Skeletal muscle tissue (tissue), 4 donors: ENCODE results near the gene SHISA8. TPM values are rescaled to one million over a fixed set of nuclear protein-coding genes. Genes with fewer than 3 reads are reported as not detected.
A peak's percentile ranks its signal among the peaks of the same experiment; 100 is the strongest.

ENCODE experiments used
- H3K27ac ChIP-seq: one replicate; pipeline ENCODE4 v1.7.0; 2013; ENCODE audit warnings: mild to moderate bottlenecking, low read depth, low read length, inconsistent platforms
- H3K27me3 ChIP-seq, 3 donors: one replicate each; pipeline ENCODE4 v1.7.0; 2013; ENCODE audit warnings: low read length in 3 of 3; ENCODE audit not compliant: control insufficient read depth in 3 of 3, insufficient read depth in 3 of 3
- H3K36me3 ChIP-seq, 3 donors: one replicate each; pipeline ENCODE4 v1.7.0; 2013; ENCODE audit warnings: low read length in 3 of 3; ENCODE audit not compliant: control insufficient read depth in 3 of 3, insufficient read depth in 3 of 3
- H3K4me1 ChIP-seq, 3 donors: one replicate each; pipeline ENCODE4 v1.7.0; 2013; ENCODE audit warnings: low read length in 3 of 3, mild to moderate bottlenecking in 3 of 3; ENCODE audit not compliant: control insufficient read depth in 3 of 3, insufficient read depth in 3 of 3
- H3K4me3 ChIP-seq, 3 donors: one replicate each; pipeline ENCODE4 v1.7.0; 2013; ENCODE audit warnings: low read length in 3 of 3
- H3K9ac ChIP-seq, 3 donors: one replicate each; pipeline ENCODE4 v1.7.0; 2013; ENCODE audit warnings: low read length in 3 of 3, mild to moderate bottlenecking in 3 of 3, moderate library complexity in 2 of 3, low read depth in 1 of 3
- H3K9me3 ChIP-seq, 3 donors: one replicate each; pipeline ENCODE4 v1.7.0; 2013; ENCODE audit warnings: low read length in 3 of 3; ENCODE audit not compliant: control insufficient read depth in 3 of 3
- total RNA-seq: library from RNA; depleted of rRNA; stranded (reverse); fragments of >200 nt; gene quantifications from one replicate; pipeline ENCODE4 v1.2.3, GENCODE V29; 2014
- donor health status: Osteomylitis.

SHISA8 gene
- total RNA-seq, 1 donor from 2014 or later = 1.0 TPM

GRCh38 chr22:41899992-41900651, 14.8 kb downstream of the SHISA8 start:
- peaks cover 32 to 55% (median 39%) of the 10 kb centered on the region in 3 donors for H3K4me1 ChIP-seq
- H3K9me3 ChIP-seq = no peaks in the 10 kb centered on the region
- H3K36me3 ChIP-seq = peaks cover 33 to 59% (median 42%) of the 10 kb centered on the region in 3 donors
- no peaks in the 10 kb centered on the region for H3K27me3 ChIP-seq
- peak overlapping the region; percentile 85 for H3K27ac ChIP-seq
- peak overlapping the region in 2 of 3 donors; percentile 4 to 6 for H3K9ac ChIP-seq
- peak overlapping the region in 1 of 3 donors; percentile 13 for H3K4me3 ChIP-seq

GRCh38 chr22:41899110-41899509, 15.8 kb downstream of the SHISA8 start:
- Histone ChIP-seq H3K9me3 (no peaks in the 10 kb centered on the region), H3K4me1 (peaks cover 34 to 57% (median 41%) of the 10 kb centered on the region in 3 donors), H3K9ac (peak overlapping the region in 2 of 3 donors; percentile 58 to 62), H3K4me3 (peak overlapping the region in 2 of 3 donors; percentile 14 to 41), H3K27me3 (no peaks in the 10 kb centered on the region), H3K36me3 (peaks cover 29 to 57% (median 41%) of the 10 kb centered on the region in 3 donors), H3K27ac (peak overlapping the region; percentile 85)

DNA sequence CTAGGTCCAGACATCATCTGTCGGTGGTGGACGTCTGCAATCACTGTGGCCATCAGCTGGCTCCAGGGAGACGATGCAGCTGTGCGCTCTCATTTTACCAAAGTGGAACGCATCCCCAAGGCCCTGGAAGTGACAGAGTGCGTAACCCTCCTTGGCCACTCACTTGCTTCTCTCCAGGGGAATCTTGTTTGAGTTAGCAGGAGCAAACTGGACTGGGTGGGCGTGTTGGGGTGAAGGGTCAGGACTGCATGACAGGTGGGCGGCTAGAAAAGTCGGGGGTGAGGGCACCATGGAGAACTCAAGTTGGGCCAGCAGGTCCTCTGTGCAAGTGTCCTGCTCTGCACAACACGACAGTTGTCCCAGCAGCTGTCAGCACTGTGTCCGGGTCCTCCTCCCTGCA, 16.2 kb downstream of the SHISA8 start:
- Histone ChIP-seq H3K27me3 (no peaks in the 10 kb centered on the region), H3K36me3 (peaks cover 28 to 58% (median 42%) of the 10 kb centered on the region in 3 donors), H3K9me3 (no peaks in the 10 kb centered on the region), H3K4me3 (peak overlapping the region in 2 of 3 donors; percentile 1 to 41), H3K9ac (peak overlapping the region; percentile 11 to 62 (median 52)), H3K27ac (peak overlapping the region; percentile 85), H3K4me1 (peaks cover 38 to 56% (median 41%) of the 10 kb centered on the region in 3 donors)

DNA sequence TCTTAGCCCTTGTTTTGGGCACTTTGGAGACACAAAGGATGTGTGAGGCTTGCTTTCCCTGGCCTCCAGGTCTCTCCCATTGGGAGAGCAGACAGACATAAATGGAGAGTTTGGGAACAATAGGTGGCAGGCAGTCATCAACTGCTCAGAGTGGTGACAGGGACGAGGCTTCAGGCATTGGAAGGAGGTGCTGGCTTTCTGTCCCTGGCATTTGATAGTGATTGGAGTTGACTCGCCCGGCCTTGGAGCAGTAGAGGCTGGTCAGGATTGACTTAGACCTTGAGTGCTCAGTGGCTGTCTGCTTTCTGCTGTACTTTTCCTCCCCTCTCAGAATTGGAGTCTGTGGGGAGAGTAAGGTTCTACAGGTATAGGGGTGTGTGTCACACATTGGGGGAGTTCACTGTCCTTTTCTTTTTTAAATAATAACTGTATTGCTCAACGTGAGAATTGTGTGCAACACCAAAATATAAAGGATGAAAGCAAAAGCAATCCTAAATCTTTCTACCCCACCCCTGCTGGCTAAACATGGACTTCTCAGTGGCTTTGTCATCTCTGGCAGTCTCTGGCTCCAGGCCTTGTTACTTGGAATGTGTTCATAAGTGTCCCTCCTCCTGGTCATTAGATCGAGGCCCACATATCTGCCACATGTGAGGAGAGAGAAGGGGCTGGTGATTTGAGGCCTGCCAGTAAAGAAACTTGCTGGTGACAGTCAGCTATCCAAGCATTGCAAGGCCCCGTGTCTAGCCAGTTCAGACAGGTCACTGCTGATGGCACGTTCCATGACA, 21.1 kb downstream of the SHISA8 start:
- Histone ChIP-seq H3K4me3 (no peak overlapping the region), H3K4me1 (peaks cover 33 to 46% (median 35%) of the 10 kb centered on the region in 3 donors), H3K27ac (no peak overlapping the region), H3K27me3 (no peaks in the 10 kb centered on the region), H3K9me3 (no peaks in the 10 kb centered on the region), H3K9ac (no peak overlapping the region), H3K36me3 (peaks cover 26 to 43% (median 36%) of the 10 kb centered on the region in 3 donors)

- H3K4me1 ChIP-seq = peaks cover 26 to 35% (median 28%) of the 10 kb centered on the region in 3 donors
- no peak overlapping the region for H3K4me3 ChIP-seq
- peak overlapping the region in 1 of 3 donors; percentile 33 for H3K9ac ChIP-seq
- no peaks in the 10 kb centered on the region for H3K9me3 ChIP-seq
- H3K36me3 ChIP-seq = peaks cover 33 to 47% (median 33%) of the 10 kb centered on the region in 3 donors
- no peaks in the 10 kb centered on the region for H3K27me3 ChIP-seq
- H3K27ac ChIP-seq = no peak overlapping the region
Observed at GRCh38 chr22:41892721-41893120, 22.2 kb downstream of the SHISA8 start.

DNA sequence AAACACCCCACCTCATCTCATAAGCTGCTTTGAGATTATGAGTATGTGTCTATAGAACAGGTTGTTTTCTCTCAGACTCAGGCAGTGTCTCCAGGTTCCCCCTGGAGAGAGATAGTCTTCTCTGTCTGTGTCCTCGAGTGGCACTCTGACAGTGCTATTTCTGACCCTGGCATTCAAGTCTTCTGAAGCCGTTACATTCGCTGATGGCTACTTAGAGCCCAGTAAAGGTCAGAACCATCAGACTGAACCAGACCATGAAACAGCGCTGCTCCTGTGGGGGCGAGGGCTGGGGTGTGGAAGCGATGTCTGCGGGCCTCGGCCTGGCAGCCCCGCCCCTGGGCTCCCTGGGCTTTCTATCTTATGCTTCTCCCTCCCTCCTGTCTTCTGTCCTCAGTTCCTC, 23.5 kb downstream of the SHISA8 start:
- no peaks in the 10 kb centered on the region for H3K27me3 ChIP-seq
- peak overlapping the region; percentile 63 for H3K27ac ChIP-seq
- H3K4me3 ChIP-seq = peak overlapping the region in 2 of 3 donors; percentile 23 to 41
- H3K9ac ChIP-seq = peak overlapping the region; percentile 15 to 68 (median 59)
- peaks cover 22 to 46% (median 39%) of the 10 kb centered on the region in 3 donors for H3K36me3 ChIP-seq
- no peaks in the 10 kb centered on the region for H3K9me3 ChIP-seq
- H3K4me1 ChIP-seq = peaks cover 26 to 29% (median 28%) of the 10 kb centered on the region in 3 donors

DNA sequence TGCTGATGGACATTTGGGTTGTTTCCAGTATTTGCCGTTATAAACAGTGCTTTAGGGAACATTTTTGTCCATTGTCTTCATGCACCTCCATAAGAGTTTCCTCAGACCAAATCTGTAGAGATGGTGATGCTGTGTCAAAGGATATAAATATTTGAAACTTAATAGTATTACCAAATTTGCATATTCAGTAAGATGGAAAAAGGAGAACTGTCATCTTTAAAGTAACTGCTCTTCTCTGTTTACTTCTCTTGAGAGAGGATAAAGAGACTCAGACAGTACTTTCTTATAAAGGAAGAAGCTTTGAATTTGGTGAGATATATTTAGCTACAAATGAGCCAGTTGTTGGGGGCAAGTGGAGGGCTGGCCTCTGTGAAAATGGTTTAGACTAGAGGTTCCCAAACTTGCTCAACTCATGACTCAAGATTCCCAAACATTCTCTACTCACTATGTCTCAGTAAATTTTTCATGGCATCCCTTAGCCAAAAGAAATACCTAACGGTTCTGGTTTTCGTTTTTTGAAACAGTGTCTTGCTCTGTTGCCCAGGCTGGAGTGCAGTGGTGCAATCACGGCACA, 26.2 kb downstream of the SHISA8 start:
- Histone ChIP-seq H3K4me3 (no peak overlapping the region), H3K9ac (no peak overlapping the region), H3K27ac (no peak overlapping the region), H3K27me3 (no peaks in the 10 kb centered on the region), H3K9me3 (no peaks in the 10 kb centered on the region), H3K36me3 (peaks cover 35 to 56% (median 54%) of the 10 kb centered on the region in 3 donors), H3K4me1 (peaks cover 28 to 30% (median 29%) of the 10 kb centered on the region in 3 donors)

DNA sequence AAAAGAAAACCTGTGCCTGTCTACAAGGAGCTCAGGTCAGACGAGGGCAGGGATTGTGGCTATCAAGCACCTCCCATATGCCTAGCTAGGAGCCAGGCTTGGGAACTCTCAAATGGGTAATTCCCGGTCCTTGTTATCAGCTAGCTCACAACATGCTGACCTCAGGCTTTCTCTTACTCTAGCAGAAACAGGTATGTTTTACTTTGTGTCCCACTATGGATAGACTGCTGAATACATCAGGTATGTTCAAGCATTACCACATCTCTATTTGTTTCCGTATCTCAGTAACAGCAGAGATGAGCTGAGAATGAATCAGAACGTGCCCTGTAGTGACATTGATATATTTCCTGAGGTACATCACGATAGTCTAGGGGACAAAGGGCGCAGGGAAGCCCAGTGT, 29.4 kb downstream of the SHISA8 start:
- Histone ChIP-seq H3K9ac (no peak overlapping the region), H3K27ac (no peak overlapping the region), H3K9me3 (no peaks in the 10 kb centered on the region), H3K4me1 (peaks cover 25 to 28% (median 26%) of the 10 kb centered on the region in 3 donors), H3K4me3 (no peak overlapping the region), H3K27me3 (no peaks in the 10 kb centered on the region), H3K36me3 (peaks cover 51 to 70% (median 66%) of the 10 kb centered on the region in 3 donors)

DNA sequence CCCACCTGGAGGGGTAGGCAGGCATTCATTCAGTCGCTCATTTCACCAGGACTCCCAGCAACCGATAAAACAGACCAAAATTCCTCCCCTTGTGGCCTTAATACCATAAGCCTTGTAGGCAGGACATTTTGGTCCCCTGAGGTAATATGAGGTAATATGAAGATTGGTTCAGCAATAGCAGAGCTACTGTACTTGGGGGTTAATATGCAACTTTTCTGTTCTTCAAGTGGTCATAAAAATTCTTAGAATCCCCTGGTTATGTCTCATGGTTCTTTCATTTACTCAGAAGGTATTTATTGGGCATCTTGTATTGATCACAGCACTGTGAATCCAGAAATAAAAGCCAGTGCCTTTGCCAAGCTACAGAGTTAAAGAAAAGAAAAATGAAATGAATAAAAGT, 29.8 kb downstream of the SHISA8 start:
- peaks cover 51 to 70% (median 66%) of the 10 kb centered on the region in 3 donors for H3K36me3 ChIP-seq
- H3K9me3 ChIP-seq = no peaks in the 10 kb centered on the region
- peaks cover 23 to 29% (median 23%) of the 10 kb centered on the region in 3 donors for H3K4me1 ChIP-seq
- no peak overlapping the region for H3K27ac ChIP-seq
- H3K27me3 ChIP-seq = no peaks in the 10 kb centered on the region
- no peak overlapping the region for H3K9ac ChIP-seq
- no peak overlapping the region for H3K4me3 ChIP-seq
